A549 (cell line): ENCODE measurements around the gene SYNE3. TPM values are rescaled to one million over a fixed set of nuclear protein-coding genes. Genes with fewer than 3 reads are reported as not detected.

ENCODE experiments used
- ATAC-seq, 2 experiments: fragments of 200-7000 bp in 1 of 2; fragments of >200 bp in 1 of 2; cut with Nextera tagmentation in 1 of 2; cut with Tn5 transposase in 1 of 2; 3 replicates each; pipeline versions ENCODE4 v1.8.0 to v1.9.1; 2018 to 2020; ENCODE audit warnings: mild to moderate bottlenecking in 1 of 2, moderate library complexity in 1 of 2
- CTCF ChIA-PET: fragments of 300-600 bp; sonication (Branson Sonifier 250); formaldehyde crosslinking; extraction: SDS; loops from one replicate; lab custom pipeline; 2021; ENCODE audit warnings: antibody characterized with exemption, inconsistent platforms; lab: Yijun Ruan, JAX
- POLR2A ChIA-PET: fragments of 350-600 bp; formaldehyde crosslinking; extraction: SDS; loops from one replicate; lab custom pipeline; 2021; ENCODE audit warnings: antibody characterized with exemption, inconsistent platforms; lab: Yijun Ruan, JAX
- DNase-seq, 2 experiments: peaks; one replicate each; pipeline versions ENCODE4 v3.0.0 to v3.0.0-alpha.2; 2011 to 2016; ENCODE audit warnings: low read depth in 1 of 2, low spot score in 1 of 2
- FAIRE-seq: peaks from 2 replicates; lab custom pipeline; 2011; peaks lifted over from hg19 to GRCh38; lab: Jason Lieb, UNC
- H3K27ac ChIP-seq, 2 experiments: fragments of >200 bp; sonication (Bioruptor Twin); formaldehyde crosslinking; 3 replicates each; pipeline ENCODE4 v1.5.1; 2016 to 2017
- H3K4me1 ChIP-seq: fragments of >200 bp; sonication (Bioruptor Twin); formaldehyde crosslinking; 3 replicates; pipeline ENCODE4 v1.6.1; 2016
- H3K4me2 ChIP-seq: fragments of >200 bp; sonication (Bioruptor Twin); formaldehyde crosslinking; 3 replicates; pipeline ENCODE4 v1.6.1; 2016
- H3K4me3 ChIP-seq: fragments of >200 bp; sonication (Bioruptor Twin); formaldehyde crosslinking; 3 replicates; pipeline ENCODE4 v1.5.1; 2016
- H3K9me3 ChIP-seq: fragments of >200 bp; sonication (Bioruptor Twin); formaldehyde crosslinking; 3 replicates; pipeline ENCODE4 v1.6.1; 2016
- CHD4 ChIP-seq: fragments of 200-600 bp; sonication (generic); IDR thresholded peaks from 2 replicates; pipeline ENCODE4 v1.6.1; 2016; ENCODE audit warnings: antibody characterized with exemption, mild to moderate bottlenecking, borderline replicate concordance
- EHF ChIP-seq: fragments of 250-450 bp; sonication (Bioruptor Pico); IDR thresholded peaks from 2 replicates; pipeline ENCODE4 v1.5.0; 2020; ENCODE audit warnings: mild to moderate bottlenecking
- GATA3 ChIP-seq: IDR thresholded peaks from 2 replicates; pipeline ENCODE4 v1.6.1; 2012; ENCODE audit warnings: borderline replicate concordance
- HDAC2 ChIP-seq: fragments of 200-600 bp; sonication (generic); IDR thresholded peaks from 2 replicates; pipeline ENCODE4 v1.6.1; 2016
- HEYL ChIP-seq: fragments of 250-450 bp; sonication (Bioruptor Pico); IDR thresholded peaks from 2 replicates; pipeline ENCODE4 v1.8.0; 2021; ENCODE audit warnings: mild to moderate bottlenecking, moderate library complexity
- HOXB13 ChIP-seq: fragments of 250-450 bp; sonication (Bioruptor Pico); IDR thresholded peaks from 2 replicates; pipeline ENCODE4 v1.5.0; 2020; ENCODE audit warnings: low read depth, mild to moderate bottlenecking, moderate library complexity
- HOXB5 ChIP-seq: fragments of 250-450 bp; sonication (Bioruptor Pico); IDR thresholded peaks from 2 replicates; pipeline ENCODE4 v1.5.0; 2020; ENCODE audit warnings: mild to moderate bottlenecking, moderate library complexity
- JUN ChIP-seq, 2 experiments: fragments of >200 bp; sonication (Bioruptor Twin); formaldehyde crosslinking; IDR thresholded peaks; 2 replicates in 1 of 2; 3 replicates in 1 of 2; pipeline ENCODE4 v1.6.1; 2016 to 2017
- JUNB ChIP-seq: fragments of >200 bp; sonication (Bioruptor Twin); formaldehyde crosslinking; IDR thresholded peaks from 2 replicates; pipeline ENCODE4 v1.6.1; 2016
- KDM1A ChIP-seq: fragments of 200-600 bp; sonication (generic); IDR thresholded peaks from 2 replicates; pipeline ENCODE4 v1.6.1; 2016; ENCODE audit warnings: low read depth, mild to moderate bottlenecking
- KDM5A ChIP-seq: fragments of 200-600 bp; sonication (generic); IDR thresholded peaks from 2 replicates; pipeline ENCODE4 v1.6.1; 2016; ENCODE audit warnings: antibody characterized with exemption, mild to moderate bottlenecking
- MAZ ChIP-seq: fragments of 150-350 bp; IDR thresholded peaks from 2 replicates; pipeline ENCODE4 v1.6.1; 2014; ENCODE audit warnings: antibody characterized with exemption, low read depth, low read length, borderline replicate concordance
- MYC ChIP-seq: IDR thresholded peaks from 2 replicates; pipeline ENCODE4 v1.6.1; 2012; ENCODE audit warnings: mild to moderate bottlenecking, inconsistent platforms, low read length, improper control_type of control experiment, borderline replicate concordance
- NPAS2 ChIP-seq: fragments of 250-450 bp; sonication (Bioruptor Pico); IDR thresholded peaks from 2 replicates; pipeline ENCODE4 v1.8.0; 2022; ENCODE audit warnings: mild to moderate bottlenecking, moderate library complexity, borderline replicate concordance
- NR3C1 ChIP-seq: fragments of >200 bp; sonication (Bioruptor Twin); formaldehyde crosslinking; IDR thresholded peaks from 3 replicates; pipeline ENCODE4 v1.6.1; 2017
- POLR2A ChIP-seq: IDR thresholded peaks from 2 replicates; pipeline ENCODE4 v1.6.1; 2012; ENCODE audit warnings: mild to moderate bottlenecking, low read length
- POLR2AphosphoS2 ChIP-seq: conservative IDR thresholded peaks from 2 replicates; pipeline ENCODE4 v1.6.1; 2012; ENCODE audit warnings: low read length, improper control_type of control experiment, inconsistent platforms
- RCOR1 ChIP-seq: fragments of 150-350 bp; IDR thresholded peaks from 2 replicates; pipeline ENCODE4 v1.6.1; 2014; ENCODE audit warnings: antibody characterized with exemption, low read length, low read depth
- SMC3 ChIP-seq: fragments of >200 bp; sonication (Bioruptor Twin); formaldehyde crosslinking; IDR thresholded peaks from 3 replicates; pipeline ENCODE4 v1.6.1; 2018; ENCODE audit warnings: inconsistent platforms
- TFCP2L1 ChIP-seq: fragments of 250-450 bp; sonication (Bioruptor Pico); IDR thresholded peaks from 2 replicates; pipeline ENCODE4 v1.5.0; 2021; ENCODE audit warnings: mild to moderate bottlenecking
- ZC3H11A ChIP-seq: fragments of 450-650 bp; IDR thresholded peaks from 2 replicates; pipeline ENCODE4 v1.6.1; 2014; ENCODE audit warnings: antibody characterized with exemption, mild to moderate bottlenecking
- ZNF302 ChIP-seq: fragments of 250-450 bp; sonication (Bioruptor Pico); IDR thresholded peaks from 2 replicates; pipeline ENCODE4 v1.9.0; 2021; ENCODE audit warnings: inconsistent platforms, mild to moderate bottlenecking, moderate library complexity
- WGBS: methylation state at CpG from one replicate; pipeline ENCODE4 v1.1.6; 2017; ENCODE audit errors: missing lambda C conversion rate; 5-methylcytosine and 5-hydroxymethylcytosine counted together
- polyA plus RNA-seq, 4 experiments: library from polyadenylated mRNA; depleted of rRNA in 3 of 4; stranded (reverse); fragments of >200 nt; fragmentation: RNase III in 1 of 4; extraction: RNeasy Plus Mini Kit Qiagen cat#74134 plus additional on column Dnase treatment in 1 of 4; gene quantifications; 2 replicates in 3 of 4; 3 replicates in 1 of 4; pipeline ENCODE4 v1.2.3, GENCODE V29; 2011 to 2017
- TF ChIP-seq, protein P1 (sequence below): fragments of 200-600 bp; sonication (generic); IDR thresholded peaks from 2 replicates; pipeline ENCODE4 v1.6.1; 2016; ENCODE audit warnings: antibody characterized with exemption, mild to moderate bottlenecking, moderate library complexity
- TF ChIP-seq, protein P2 (sequence below): fragments of 250-450 bp; sonication (Bioruptor Pico); IDR thresholded peaks from 2 replicates; pipeline ENCODE4 v1.5.0; 2020; ENCODE audit warnings: low read depth, mild to moderate bottlenecking, moderate library complexity
- TF ChIP-seq, protein P3 (sequence below): fragments of 150-350 bp; IDR thresholded peaks from 2 replicates; pipeline ENCODE4 v1.6.1; 2014; ENCODE audit warnings: low read depth, mild to moderate bottlenecking, low read length
- TF ChIP-seq, protein P4 (sequence below): fragments of 250-450 bp; sonication (Bioruptor Pico); IDR thresholded peaks from 2 replicates; pipeline ENCODE4 v1.5.0; 2021; ENCODE audit warnings: mild to moderate bottlenecking, moderate library complexity, borderline replicate concordance

Gene SYNE3
- polyA plus RNA-seq, 2 of the 4 experiments (the other 2 are of a cell fraction) = 0.05 to 0.08 TPM

DNA sequence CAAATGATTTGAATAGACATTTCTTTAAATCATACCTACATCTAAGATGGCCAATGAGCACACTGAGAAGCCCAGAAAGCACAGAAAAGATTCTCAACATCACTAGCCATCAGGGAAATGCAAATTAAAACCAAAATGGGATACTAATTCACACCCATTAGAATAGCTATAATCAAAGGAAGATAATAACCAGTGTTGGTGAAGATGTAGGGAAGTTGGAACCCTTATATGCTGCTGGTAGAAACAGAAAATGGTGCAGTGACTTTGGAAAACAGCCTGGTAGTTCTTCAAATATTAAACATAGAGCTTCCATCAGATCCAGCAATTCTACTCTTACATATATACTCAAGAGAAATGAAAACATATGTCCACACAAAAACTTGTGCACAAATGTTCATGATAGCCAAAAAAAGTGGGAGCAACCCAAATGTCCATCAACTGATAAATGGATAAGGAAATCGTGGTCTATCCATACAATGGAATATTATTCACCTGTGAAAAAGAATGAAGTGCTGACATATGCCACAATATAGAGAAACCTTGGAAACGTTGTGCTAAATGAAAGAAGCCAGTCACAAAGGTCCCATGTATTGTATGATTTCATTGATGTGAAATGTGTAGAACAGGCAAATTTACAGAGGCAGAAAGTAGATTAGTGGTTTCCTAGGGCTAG lies 24.4 kb downstream of the SYNE3 start:
- TF ChIP-seq, protein P1, sequence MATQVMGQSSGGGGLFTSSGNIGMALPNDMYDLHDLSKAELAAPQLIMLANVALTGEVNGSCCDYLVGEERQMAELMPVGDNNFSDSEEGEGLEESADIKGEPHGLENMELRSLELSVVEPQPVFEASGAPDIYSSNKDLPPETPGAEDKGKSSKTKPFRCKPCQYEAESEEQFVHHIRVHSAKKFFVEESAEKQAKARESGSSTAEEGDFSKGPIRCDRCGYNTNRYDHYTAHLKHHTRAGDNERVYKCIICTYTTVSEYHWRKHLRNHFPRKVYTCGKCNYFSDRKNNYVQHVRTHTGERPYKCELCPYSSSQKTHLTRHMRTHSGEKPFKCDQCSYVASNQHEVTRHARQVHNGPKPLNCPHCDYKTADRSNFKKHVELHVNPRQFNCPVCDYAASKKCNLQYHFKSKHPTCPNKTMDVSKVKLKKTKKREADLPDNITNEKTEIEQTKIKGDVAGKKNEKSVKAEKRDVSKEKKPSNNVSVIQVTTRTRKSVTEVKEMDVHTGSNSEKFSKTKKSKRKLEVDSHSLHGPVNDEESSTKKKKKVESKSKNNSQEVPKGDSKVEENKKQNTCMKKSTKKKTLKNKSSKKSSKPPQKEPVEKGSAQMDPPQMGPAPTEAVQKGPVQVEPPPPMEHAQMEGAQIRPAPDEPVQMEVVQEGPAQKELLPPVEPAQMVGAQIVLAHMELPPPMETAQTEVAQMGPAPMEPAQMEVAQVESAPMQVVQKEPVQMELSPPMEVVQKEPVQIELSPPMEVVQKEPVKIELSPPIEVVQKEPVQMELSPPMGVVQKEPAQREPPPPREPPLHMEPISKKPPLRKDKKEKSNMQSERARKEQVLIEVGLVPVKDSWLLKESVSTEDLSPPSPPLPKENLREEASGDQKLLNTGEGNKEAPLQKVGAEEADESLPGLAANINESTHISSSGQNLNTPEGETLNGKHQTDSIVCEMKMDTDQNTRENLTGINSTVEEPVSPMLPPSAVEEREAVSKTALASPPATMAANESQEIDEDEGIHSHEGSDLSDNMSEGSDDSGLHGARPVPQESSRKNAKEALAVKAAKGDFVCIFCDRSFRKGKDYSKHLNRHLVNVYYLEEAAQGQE = no peak
- no peak for TF ChIP-seq CHD4
- no peak for TF ChIP-seq NR3C1
- no peak for TF ChIP-seq JUN (IDR thresholded peaks at IDR 0.05)
- TF ChIP-seq GATA3 = no peak
- TF ChIP-seq ZC3H11A = no peak
- TF ChIP-seq HDAC2 = no peak
- no peak overlapping the region for H3K27ac ChIP-seq
- ATAC-seq (no peak), DNase-seq (no peak), FAIRE-seq (no peak)
- WGBS = 24% methylated on average over 2 of the region's 2 CpGs
- no peaks in the 10 kb centered on the region for H3K9me3 ChIP-seq
- peaks cover 6% of the 10 kb centered on the region; the same call in 1 of the 3 replicates for H3K4me1 ChIP-seq
- CTCF ChIA-PET = interaction anchor here (3.2 kb wide), 1 partner anchor 35 kb away, joined by 10 read pairs; no protein-coding TSS in a partner anchor
- H3K4me3 ChIP-seq = no peak overlapping the region
- POLR2A ChIA-PET = no interaction called here
- no peak overlapping the region for H3K4me2 ChIP-seq

- peak in 1 of 2 experiments; percentile 36 for DNase-seq
- TF ChIP-seq NPAS2 = no peak
- TF ChIP-seq JUNB = no peak
- TF ChIP-seq, protein P2, sequence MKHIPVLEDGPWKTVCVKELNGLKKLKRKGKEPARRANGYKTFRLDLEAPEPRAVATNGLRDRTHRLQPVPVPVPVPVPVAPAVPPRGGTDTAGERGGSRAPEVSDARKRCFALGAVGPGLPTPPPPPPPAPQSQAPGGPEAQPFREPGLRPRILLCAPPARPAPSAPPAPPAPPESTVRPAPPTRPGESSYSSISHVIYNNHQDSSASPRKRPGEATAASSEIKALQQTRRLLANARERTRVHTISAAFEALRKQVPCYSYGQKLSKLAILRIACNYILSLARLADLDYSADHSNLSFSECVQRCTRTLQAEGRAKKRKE (CRISPR knock-in tag) = no peak
- TF ChIP-seq POLR2A = no peak
- no peak for TF ChIP-seq MAZ
- TF ChIP-seq POLR2AphosphoS2 = no peak
- no peak for TF ChIP-seq RCOR1
- no peak for TF ChIP-seq ZNF302 (CRISPR knock-in tag)
- TF ChIP-seq TFCP2L1 (CRISPR knock-in tag) = no peak
- FAIRE-seq = no peak
- ChIA-PET CTCF (interaction anchor here (1.4 kb wide), 2 partner anchors 37 to 48 kb away, joined by 4 to 5 read pairs; no protein-coding TSS in a partner anchor), POLR2A (no interaction called here)
- Histone ChIP-seq H3K4me2 (peak overlapping the region; percentile 12; the same call in 1 of the 3 replicates), H3K4me1 (peaks cover 6% of the 10 kb centered on the region; the same call in 1 of the 3 replicates), H3K9me3 (no peaks in the 10 kb centered on the region), H3K4me3 (no peak overlapping the region), H3K27ac (no peak overlapping the region)
- no peak for ATAC-seq
- 57% methylated on average over 10 of the region's 10 CpGs for WGBS
These were observed 25.6 kb downstream of the SYNE3 start for GRCh38 chr14:95490727-95491451.

DNA sequence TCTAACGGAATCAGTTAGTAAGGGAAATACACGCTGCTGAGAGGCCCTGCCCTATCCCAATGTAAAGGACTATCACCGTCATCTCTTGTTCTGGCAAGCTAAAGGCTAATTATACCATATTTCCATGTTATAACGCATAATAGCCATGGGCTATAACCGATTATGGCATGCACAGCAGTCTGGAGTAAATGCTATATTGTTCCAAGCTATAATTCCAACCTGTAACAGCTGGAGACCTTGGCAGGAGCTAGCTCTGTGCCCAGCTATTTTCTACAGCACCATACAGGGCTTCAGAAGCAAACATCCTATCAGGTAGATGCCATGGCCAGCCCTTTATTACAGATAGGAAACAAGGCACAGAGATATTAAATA lies 26.3 kb downstream of the SYNE3 start:
- Histone ChIP-seq H3K4me1 (peaks cover 6% of the 10 kb centered on the region; the same call in 1 of the 3 replicates), H3K4me2 (no peak overlapping the region), H3K9me3 (no peaks in the 10 kb centered on the region), H3K4me3 (no peak overlapping the region), H3K27ac (no peak overlapping the region)
- ATAC-seq (no peak), DNase-seq (no peak), FAIRE-seq (no peak)
- WGBS = 84% methylated on average over 5 of the region's 5 CpGs
- CTCF ChIA-PET = interaction anchor here (1.4 kb wide), 2 partner anchors 37 to 48 kb away, joined by 4 to 5 read pairs; no protein-coding TSS in a partner anchor
- POLR2A ChIA-PET = no interaction called here
- TF ChIP-seq MYC = no peak
- TF ChIP-seq GATA3 = no peak
- no peak for TF ChIP-seq EHF (CRISPR knock-in tag)
- TF ChIP-seq, protein P3, sequence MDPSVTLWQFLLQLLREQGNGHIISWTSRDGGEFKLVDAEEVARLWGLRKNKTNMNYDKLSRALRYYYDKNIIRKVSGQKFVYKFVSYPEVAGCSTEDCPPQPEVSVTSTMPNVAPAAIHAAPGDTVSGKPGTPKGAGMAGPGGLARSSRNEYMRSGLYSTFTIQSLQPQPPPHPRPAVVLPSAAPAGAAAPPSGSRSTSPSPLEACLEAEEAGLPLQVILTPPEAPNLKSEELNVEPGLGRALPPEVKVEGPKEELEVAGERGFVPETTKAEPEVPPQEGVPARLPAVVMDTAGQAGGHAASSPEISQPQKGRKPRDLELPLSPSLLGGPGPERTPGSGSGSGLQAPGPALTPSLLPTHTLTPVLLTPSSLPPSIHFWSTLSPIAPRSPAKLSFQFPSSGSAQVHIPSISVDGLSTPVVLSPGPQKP = no peak
- no peak for TF ChIP-seq KDM1A
- no peak for TF ChIP-seq POLR2AphosphoS2
- TF ChIP-seq HEYL (CRISPR knock-in tag) = no peak
- TF ChIP-seq HOXB5 = no peak
- no peak for TF ChIP-seq HDAC2
- TF ChIP-seq SMC3 = no peak
- TF ChIP-seq ZNF302 (CRISPR knock-in tag) = no peak
- no peak for TF ChIP-seq KDM5A
- no peak for TF ChIP-seq HOXB13 (CRISPR knock-in tag)
- TF ChIP-seq, protein P4, sequence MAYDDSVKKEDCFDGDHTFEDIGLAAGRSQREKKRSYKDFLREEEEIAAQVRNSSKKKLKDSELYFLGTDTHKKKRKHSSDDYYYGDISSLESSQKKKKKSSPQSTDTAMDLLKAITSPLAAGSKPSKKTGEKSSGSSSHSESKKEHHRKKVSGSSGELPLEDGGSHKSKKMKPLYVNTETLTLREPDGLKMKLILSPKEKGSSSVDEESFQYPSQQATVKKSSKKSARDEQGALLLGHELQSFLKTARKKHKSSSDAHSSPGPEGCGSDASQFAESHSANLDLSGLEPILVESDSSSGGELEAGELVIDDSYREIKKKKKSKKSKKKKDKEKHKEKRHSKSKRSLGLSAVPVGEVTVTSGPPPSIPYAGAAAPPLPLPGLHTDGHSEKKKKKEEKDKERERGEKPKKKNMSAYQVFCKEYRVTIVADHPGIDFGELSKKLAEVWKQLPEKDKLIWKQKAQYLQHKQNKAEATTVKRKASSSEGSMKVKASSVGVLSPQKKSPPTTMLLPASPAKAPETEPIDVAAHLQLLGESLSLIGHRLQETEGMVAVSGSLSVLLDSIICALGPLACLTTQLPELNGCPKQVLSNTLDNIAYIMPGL = no peak
